ENCODE results near the gene KRT7.

KRT7 gene

GRCh38 chr12:52246720-52247621, 13.9 kb downstream of the KRT7 start:
- Histone ChIP-seq H3K36me3 (ENCODE audit: low read length) (no peaks in the 10 kb centered on the region), H3F3A (ENCODE audit: insufficient read depth) (no peaks in the 10 kb centered on the region), H3K9me2 (replicated peaks; ENCODE audit: insufficient read depth, low read length) (no peaks in the 10 kb centered on the region), H3K9me3 (ENCODE audit: insufficient read depth, low read length) (no peaks in the 10 kb centered on the region), H3K4me3 (ENCODE audit: insufficient read depth, low read length, poor library complexity, severe bottlenecking) (no peak overlapping the region), H3K79me2 (ENCODE audit: insufficient read depth, low read length) (no peaks in the 10 kb centered on the region), H3K4me2 (ENCODE audit: low read depth, low read length, poor library complexity, severe bottlenecking) (no peak overlapping the region), H2AFZ (ENCODE audit: low read depth, low read length, severe bottlenecking) (no peak overlapping the region), H3K27me3 (ENCODE audit: low read length) (no peaks in the 10 kb centered on the region), H3K9ac (ENCODE audit: low read length) (no peak overlapping the region), H4K20me1 (ENCODE audit: low read depth, low read length) (no peaks in the 10 kb centered on the region), H3K27ac (ENCODE audit: low read depth, low read length) (no peak overlapping the region)
- TF ChIP-seq CTCF (IDR thresholded peaks at IDR 0.05; ENCODE audit: insufficient read depth, low read length, poor library complexity, severe bottlenecking), result no peak
- no peak for TF ChIP-seq EZH2phosphoT487 (conservative IDR thresholded peaks at IDR 0.05; ENCODE audit: low read length)

- H3K9ac ChIP-seq (ENCODE audit: low read length), result no peak overlapping the region
- H3K9me3 ChIP-seq (ENCODE audit: insufficient read depth, low read length), result no peaks in the 10 kb centered on the region
- no peaks in the 10 kb centered on the region for H4K20me1 ChIP-seq (ENCODE audit: low read depth, low read length)
- no peaks in the 10 kb centered on the region for H3K79me2 ChIP-seq (ENCODE audit: insufficient read depth, low read length)
- H3K36me3 ChIP-seq (ENCODE audit: low read length), result no peaks in the 10 kb centered on the region
- H3K27me3 ChIP-seq (ENCODE audit: low read length), result no peaks in the 10 kb centered on the region
- no peak for TF ChIP-seq CTCF (IDR thresholded peaks at IDR 0.05; ENCODE audit: insufficient read depth, low read length, poor library complexity, severe bottlenecking)
- TF ChIP-seq EZH2phosphoT487 (conservative IDR thresholded peaks at IDR 0.05; ENCODE audit: low read length), result no peak
- H2AFZ ChIP-seq (ENCODE audit: low read depth, low read length, severe bottlenecking), result no peak overlapping the region
- H3K9me2 ChIP-seq (replicated peaks; ENCODE audit: insufficient read depth, low read length), result no peaks in the 10 kb centered on the region
- H3F3A ChIP-seq (ENCODE audit: insufficient read depth), result no peaks in the 10 kb centered on the region
- no peak overlapping the region for H3K27ac ChIP-seq (ENCODE audit: low read depth, low read length)
- H3K4me3 ChIP-seq (ENCODE audit: insufficient read depth, low read length, poor library complexity, severe bottlenecking), result no peak overlapping the region
- H3K4me2 ChIP-seq (ENCODE audit: low read depth, low read length, poor library complexity, severe bottlenecking), result no peak overlapping the region
These were observed 14.8 kb downstream of the KRT7 start for GRCh38 chr12:52247622-52248540.

- Histone ChIP-seq H3K27ac (ENCODE audit: low read depth, low read length) (no peak overlapping the region), H2AFZ (ENCODE audit: low read depth, low read length, severe bottlenecking) (no peak overlapping the region), H4K20me1 (ENCODE audit: low read depth, low read length) (no peaks in the 10 kb centered on the region), H3K9ac (ENCODE audit: low read length) (no peak overlapping the region), H3K4me2 (ENCODE audit: low read depth, low read length, poor library complexity, severe bottlenecking) (no peak overlapping the region), H3F3A (ENCODE audit: insufficient read depth) (no peaks in the 10 kb centered on the region), H3K79me2 (ENCODE audit: insufficient read depth, low read length) (no peaks in the 10 kb centered on the region), H3K27me3 (ENCODE audit: low read length) (no peaks in the 10 kb centered on the region), H3K9me3 (ENCODE audit: insufficient read depth, low read length) (no peaks in the 10 kb centered on the region), H3K36me3 (ENCODE audit: low read length) (no peaks in the 10 kb centered on the region), H3K4me3 (ENCODE audit: insufficient read depth, low read length, poor library complexity, severe bottlenecking) (no peak overlapping the region), H3K9me2 (replicated peaks; ENCODE audit: insufficient read depth, low read length) (no peaks in the 10 kb centered on the region)
- no peak for TF ChIP-seq EZH2phosphoT487 (conservative IDR thresholded peaks at IDR 0.05; ENCODE audit: low read length)
- no peak for TF ChIP-seq CTCF (IDR thresholded peaks at IDR 0.05; ENCODE audit: insufficient read depth, low read length, poor library complexity, severe bottlenecking)
These were observed 15.8 kb downstream of the KRT7 start for GRCh38 chr12:52248541-52249461.
